Esophagus squamous epithelium (tissue), 5 donors: ENCODE data around the gene LMOD1. TPM values are rescaled to one million over a fixed set of nuclear protein-coding genes. Genes with fewer than 3 reads are reported as not detected.
A peak's percentile ranks its signal among the peaks of the same experiment; 100 is the strongest.

Experiments used
- DNase-seq: peaks from one replicate; lab custom pipeline; 2025; lab: John Stamatoyannopoulos, UW
- H3K27ac ChIP-seq, 4 donors: fragments of 200-600 bp; sonication (generic); one replicate each; pipeline ENCODE4 v1.5.1; 2016 to 2019; ENCODE audit warnings: mild to moderate bottlenecking in 1 of 4
- H3K27me3 ChIP-seq, 4 donors: fragments of 200-600 bp; sonication (generic); 1 replicate in 3 of 4; 2 replicates in 1 of 4; pipeline versions ENCODE4 v1.5.1 to v1.6.0; 2017 to 2021; ENCODE audit warnings: antibody characterized with exemption in 1 of 4
- H3K36me3 ChIP-seq, 3 donors: fragments of 200-600 bp; sonication (generic); one replicate each; pipeline ENCODE4 v1.5.1; 2016 to 2019
- H3K4me1 ChIP-seq, 3 donors: fragments of 200-600 bp; sonication (generic); one replicate each; pipeline ENCODE4 v1.5.1; 2017 to 2019
- H3K4me3 ChIP-seq, 4 donors: fragments of 200-600 bp; sonication (generic); 1 replicate in 3 of 4; 2 replicates in 1 of 4; pipeline ENCODE4 v1.5.1; 2016 to 2019; ENCODE audit warnings: mild to moderate bottlenecking in 2 of 4, moderate library complexity in 1 of 4
- H3K9me3 ChIP-seq, 3 donors: fragments of 200-600 bp; sonication (generic); one replicate each; pipeline ENCODE4 v1.5.1; 2016 to 2019
- CTCF ChIP-seq, 6 experiments: fragments of 450-650 bp in 4 of 6; fragments of 200-600 bp in 2 of 6; sonication (generic) in 2 of 6; IDR thresholded peaks; one replicate each; pipeline ENCODE4 v1.5.1; 2016 to 2019; ENCODE audit warnings: antibody characterized with exemption in 6 of 6, mild to moderate bottlenecking in 4 of 6, moderate library complexity in 4 of 6
- POLR2A ChIP-seq, 4 donors: fragments of 450-650 bp; IDR thresholded peaks; one replicate each; pipeline ENCODE4 v1.6.1; 2017; ENCODE audit warnings: antibody characterized with exemption in 4 of 4, mild to moderate bottlenecking in 4 of 4, moderate library complexity in 3 of 4
- WGBS, 2 donors: methylation state at CpG; one replicate each; pipeline ENCODE4 v1.1.5; 2018; 5-methylcytosine and 5-hydroxymethylcytosine counted together
- intact Hi-C: fragments of 100-400 bp; cut with DNase I; formaldehyde crosslinking; loops from one replicate; pipeline ENCODE4 v1.15.0; 2022
- total RNA-seq, 4 donors: library from RNA; depleted of rRNA; stranded (reverse); fragments of >200 nt; gene quantifications; one replicate each; pipeline ENCODE4 v1.1.0, GENCODE V29; 2016
- donor health status: DM: yes; HTN: yes; CAD: no.

LMOD1 gene
- total RNA-seq, 4 donors from 2014 or later, result 8.3 to 157 (median 38.6) TPM

- no peak for TF ChIP-seq CTCF (IDR thresholded peaks at IDR 0.05)
- no peaks in the 10 kb centered on the region for H3K36me3 ChIP-seq
- DNase-seq, result no peak
- 62 to 65% methylated on average over 4 of the region's 4 CpGs for WGBS, 2 donors
- peaks cover 0 to 10% (median 0%) of the 10 kb centered on the region in 4 donors for H3K27me3 ChIP-seq
- intact Hi-C loops, result no loop called here
- H3K9me3 ChIP-seq, result no peaks in the 10 kb centered on the region
- H3K4me3 ChIP-seq, result peak overlapping the region in 2 of 4 donors; percentile 24 to 55
- H3K27ac ChIP-seq, result peak overlapping the region in 3 of 4 donors; percentile 72 to 92 (median 83)
- peaks cover 0 to 58% (median 0%) of the 10 kb centered on the region in 3 donors for H3K4me1 ChIP-seq
Measured at GRCh38 chr1:201939148-201939547, 7.2 kb downstream of the LMOD1 start.

GRCh38 chr1:201938440-201939035 lies 7.8 kb downstream of the LMOD1 start:
- H3K27me3 ChIP-seq, result peaks cover 0 to 4% (median 0%) of the 10 kb centered on the region in 4 donors
- H3K4me3 ChIP-seq, result peak overlapping the region in 2 of 4 donors; percentile 4 to 28
- no peaks in the 10 kb centered on the region for H3K36me3 ChIP-seq
- peak overlapping the region; percentile 10 to 92 (median 83) for H3K27ac ChIP-seq
- no peak for DNase-seq
- intact Hi-C loops, result no loop called here
- WGBS, 2 donors, result 52 to 59% methylated on average over 2 to 3 of the region's 4 CpGs
- H3K9me3 ChIP-seq, result no peaks in the 10 kb centered on the region
- H3K4me1 ChIP-seq, result peaks cover 0 to 63% (median 0%) of the 10 kb centered on the region in 3 donors
- no peak for TF ChIP-seq POLR2A (IDR thresholded peaks at IDR 0.05)
- TF ChIP-seq CTCF (IDR thresholded peaks at IDR 0.05), result no peak

- H3K27ac ChIP-seq, result peak overlapping the region; percentile 10 to 92 (median 83)
Measured at GRCh38 chr1:201937624-201938213, 8.6 kb downstream of the LMOD1 start.

GRCh38 chr1:201933840-201934430 lies 12.4 kb downstream of the LMOD1 start:
- Histone ChIP-seq H3K4me1 (peaks cover 0 to 55% (median 7%) of the 10 kb centered on the region in 3 donors), H3K36me3 (no peaks in the 10 kb centered on the region)

More at GRCh38 chr1:201937624-201938213, 8.6 kb downstream of the LMOD1 start:
- H3K27me3 ChIP-seq, result no peaks in the 10 kb centered on the region
- no peak for DNase-seq
- TF ChIP-seq CTCF (IDR thresholded peaks at IDR 0.05) (no peak), POLR2A (IDR thresholded peaks at IDR 0.05) (no peak)
- H3K9me3 ChIP-seq, result no peaks in the 10 kb centered on the region
- no peaks in the 10 kb centered on the region for H3K36me3 ChIP-seq
- intact Hi-C loops, result no loop called here
- peak overlapping the region in 1 of 4 donors; percentile 28 for H3K4me3 ChIP-seq
- WGBS, 2 donors, result 37 to 50% methylated on average over 5 of the region's 5 CpGs
- peaks cover 0 to 63% (median 0%) of the 10 kb centered on the region in 3 donors for H3K4me1 ChIP-seq

More at GRCh38 chr1:201933840-201934430, 12.4 kb downstream of the LMOD1 start:
- no peaks in the 10 kb centered on the region for H3K27me3 ChIP-seq
- TF ChIP-seq POLR2A (IDR thresholded peaks at IDR 0.05) (no peak), CTCF (IDR thresholded peaks at IDR 0.05) (no peak)
- intact Hi-C loops, result no loop called here
- DNase-seq, result no peak
- H3K4me3 ChIP-seq, result no peak overlapping the region
- H3K9me3 ChIP-seq, result no peaks in the 10 kb centered on the region
- peak overlapping the region in 3 of 4 donors; percentile 41 to 72 (median 63) for H3K27ac ChIP-seq
- WGBS, 2 donors, result 36 to 40% methylated on average over 5 of the region's 5 CpGs
